H9 (cell line): ENCODE results near the gene SORBS1. TPM values are rescaled to one million over a fixed set of nuclear protein-coding genes. Genes with fewer than 3 reads are reported as not detected.

ENCODE experiments used
- DNase-seq: peaks from one replicate; pipeline ENCODE4 v3.0.0-alpha.2; 2017
- H2AFZ ChIP-seq: one replicate; pipeline ENCODE4 v1.6.1; 2013; ENCODE audit warnings: mild to moderate bottlenecking, low read length, control low read depth, moderate library complexity
- H2AK5ac ChIP-seq: 2 replicates; pipeline ENCODE4 v1.6.1; 2013; ENCODE audit warnings: low read length, control low read depth, mixed read lengths; ENCODE audit not compliant: insufficient read length
- H2BK120ac ChIP-seq: one replicate; pipeline ENCODE4 v1.6.1; 2013; ENCODE audit warnings: low read depth, mild to moderate bottlenecking, low read length, control low read depth, inconsistent platforms; ENCODE audit not compliant: poor library complexity, severe bottlenecking
- H2BK12ac ChIP-seq: 2 replicates; pipeline ENCODE4 v1.6.1; 2013; ENCODE audit warnings: low read length, control low read depth, mixed read lengths, low read depth; ENCODE audit not compliant: insufficient read length
- H2BK15ac ChIP-seq: 2 replicates; pipeline ENCODE4 v1.6.1; 2013; ENCODE audit warnings: low read depth, low read length, control low read depth
- H2BK20ac ChIP-seq: one replicate; pipeline ENCODE4 v1.6.1; 2013; ENCODE audit warnings: low read depth, mild to moderate bottlenecking, low read length, control low read depth, inconsistent platforms; ENCODE audit not compliant: poor library complexity, severe bottlenecking
- H2BK5ac ChIP-seq: 2 replicates; pipeline ENCODE4 v1.6.1; 2013; ENCODE audit warnings: low read length, control low read depth, mixed read lengths; ENCODE audit not compliant: insufficient read length
- H3K14ac ChIP-seq: 2 replicates; pipeline ENCODE4 v1.6.1; 2013; ENCODE audit warnings: low read length, control low read depth; ENCODE audit not compliant: insufficient read depth
- H3K18ac ChIP-seq: 2 replicates; pipeline ENCODE4 v1.6.1; 2013; ENCODE audit warnings: low read depth, mild to moderate bottlenecking, mixed read lengths, low read length, control low read depth; ENCODE audit not compliant: insufficient read length
- H3K23ac ChIP-seq: 2 replicates; pipeline ENCODE4 v1.6.1; 2013; ENCODE audit warnings: low read length, control low read depth, mixed read lengths, low read depth; ENCODE audit not compliant: insufficient read length
- H3K23me2 ChIP-seq: 2 replicates; pipeline ENCODE4 v1.6.1; 2013; ENCODE audit warnings: low read depth, mild to moderate bottlenecking, mixed read lengths, low read length, control low read depth; ENCODE audit not compliant: insufficient read length, poor library complexity, severe bottlenecking
- H3K27ac ChIP-seq: 2 replicates; pipeline ENCODE4 v1.5.1; 2013; ENCODE audit warnings: low read length, control low read depth, mixed read lengths, low read depth; ENCODE audit not compliant: insufficient read length
- H3K27me3 ChIP-seq: 2 replicates; pipeline ENCODE4 v1.6.1; 2013; ENCODE audit warnings: low read length, control low read depth, inconsistent platforms; ENCODE audit not compliant: insufficient read depth
- H3K4ac ChIP-seq: 2 replicates; pipeline ENCODE4 v1.6.1; 2013; ENCODE audit warnings: low read depth, mild to moderate bottlenecking, control low read depth, inconsistent platforms, low read length, moderate library complexity
- H3K4me1 ChIP-seq: 2 replicates; pipeline ENCODE4 v1.6.1; 2013; ENCODE audit warnings: low read length, control low read depth, inconsistent platforms; ENCODE audit not compliant: insufficient read depth
- H3K4me2 ChIP-seq: 2 replicates; pipeline ENCODE4 v1.6.1; 2013; ENCODE audit warnings: low read length, control low read depth, mixed read lengths; ENCODE audit not compliant: insufficient read length, insufficient read depth
- H3K56ac ChIP-seq: 2 replicates; pipeline ENCODE4 v1.6.1; 2013; ENCODE audit warnings: low read depth, mild to moderate bottlenecking, mixed read lengths, low read length, control low read depth; ENCODE audit not compliant: insufficient read length
- H3K79me1 ChIP-seq: 2 replicates; pipeline ENCODE4 v1.6.1; 2013; ENCODE audit warnings: low read depth, mild to moderate bottlenecking, moderate library complexity, low read length, control low read depth, inconsistent platforms; ENCODE audit not compliant: insufficient read depth, poor library complexity, severe bottlenecking
- H3K79me2 ChIP-seq: 2 replicates; pipeline ENCODE4 v1.6.1; 2013; ENCODE audit warnings: low read length, control low read depth, inconsistent platforms; ENCODE audit not compliant: insufficient read depth
- H3K9ac ChIP-seq: 2 replicates; pipeline ENCODE4 v1.6.1; 2013; ENCODE audit warnings: low read length, control low read depth, mixed read lengths; ENCODE audit not compliant: insufficient read length; ENCODE audit errors: extremely low read depth
- H3K9me3 ChIP-seq: one replicate; pipeline ENCODE4 v1.6.1; 2013; ENCODE audit warnings: low read depth, low read length, inconsistent platforms; ENCODE audit not compliant: control insufficient read depth
- H3T11ph ChIP-seq: one replicate; pipeline ENCODE4 v1.6.1; 2013; ENCODE audit warnings: mild to moderate bottlenecking, low read length, control low read depth, inconsistent platforms
- H4K20me1 ChIP-seq: one replicate; pipeline ENCODE4 v1.6.1; 2013; ENCODE audit not compliant: control insufficient read depth, insufficient read length, insufficient read depth
- H4K5ac ChIP-seq: 2 replicates; pipeline ENCODE4 v1.6.1; 2013; ENCODE audit warnings: low read depth, mild to moderate bottlenecking, mixed read lengths, low read length, control low read depth; ENCODE audit not compliant: insufficient read length
- H4K8ac ChIP-seq: replicated peaks from 2 replicates; pipeline ENCODE4 v1.6.1; 2013; ENCODE audit warnings: low read length, control low read depth, mixed read lengths, low read depth; ENCODE audit not compliant: insufficient read length
- H4K91ac ChIP-seq: 2 replicates; pipeline ENCODE4 v1.6.1; 2013; ENCODE audit warnings: low read depth, mild to moderate bottlenecking, moderate library complexity, mixed read lengths, low read length, control low read depth; ENCODE audit not compliant: insufficient read length
- H3K27ac Mint-ChIP-seq, 3 experiments: 2 replicates in 2 of 3; 3 replicates in 1 of 3; pipeline ENCODE4 v1.8.0; 2020 to 2021; ENCODE audit warnings: mixed read lengths in 3 of 3, mild to moderate bottlenecking in 1 of 3, moderate library complexity in 1 of 3
- H3K27me3 Mint-ChIP-seq: 2 replicates; pipeline ENCODE4 v1.8.0; 2021; ENCODE audit warnings: low read depth, mild to moderate bottlenecking, moderate library complexity, mixed read lengths
- H3K36me3 Mint-ChIP-seq, 3 experiments: 2 replicates in 2 of 3; 3 replicates in 1 of 3; pipeline ENCODE4 v1.8.0; 2020 to 2021; ENCODE audit warnings: low read depth in 3 of 3, mixed read lengths in 3 of 3; ENCODE audit not compliant: insufficient read depth in 1 of 3
- H3K4me1 Mint-ChIP-seq, 2 experiments: 2 replicates each; pipeline ENCODE4 v1.8.0; 2020; ENCODE audit warnings: mixed read lengths in 2 of 2
- H3K4me3 Mint-ChIP-seq, 2 experiments: 2 replicates in 1 of 2; 3 replicates in 1 of 2; pipeline ENCODE4 v1.8.0; 2020 to 2021; ENCODE audit warnings: mild to moderate bottlenecking in 2 of 2, mixed read lengths in 2 of 2, moderate library complexity in 1 of 2
- H3K9me3 Mint-ChIP-seq, 2 experiments: 2 replicates in 1 of 2; 3 replicates in 1 of 2; pipeline ENCODE4 v1.8.0; 2020; ENCODE audit warnings: mild to moderate bottlenecking in 2 of 2, mixed read lengths in 2 of 2, moderate library complexity in 1 of 2
- WGBS: extraction: QIAGEN DNeasy Blood & Tissue Kit; methylation state at CpG from one replicate; pipeline ENCODE4 v1.1.7; 2013; ENCODE audit warnings: missing lambda C conversion rate, low lambda C conversion rate, mixed read lengths; ENCODE audit not compliant: insufficient read length; ENCODE audit errors: extremely low coverage; 5-methylcytosine and 5-hydroxymethylcytosine counted together
- total RNA-seq: library from RNA; stranded (reverse); gene quantifications from 2 replicates; pipeline ENCODE4 v1.2.1, GENCODE V29; 2021
- TF ChIP-seq, protein P1 (sequence below): fragments of 200-600 bp; sonication (generic); conservative IDR thresholded peaks from 3 replicates; pipeline ENCODE4 v1.8.0; 2021; ENCODE audit warnings: antibody characterized with exemption, mild to moderate bottlenecking

The SORBS1 gene
- total RNA-seq, 1 experiment from 2014 or later = 24.3 TPM

DNA sequence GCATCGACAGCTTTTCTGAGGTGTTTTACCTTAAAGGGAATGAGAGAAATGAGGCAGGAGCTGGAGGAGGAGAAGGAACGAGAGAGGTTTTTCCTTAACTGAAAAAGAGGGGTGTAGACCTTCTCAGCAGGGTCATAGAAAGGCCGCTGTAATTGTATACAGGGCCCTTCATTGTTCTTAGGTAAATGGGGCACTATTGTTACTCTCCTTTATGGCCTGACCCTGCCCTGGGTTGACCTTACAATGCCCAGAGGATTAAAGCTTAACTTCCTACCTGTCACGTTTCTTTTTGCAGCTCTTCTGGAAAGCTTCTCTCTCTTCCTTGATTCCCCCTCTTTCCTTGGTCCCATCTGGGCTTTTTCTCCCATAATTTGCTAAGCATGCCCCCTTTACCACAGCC lies 256.7 kb downstream of the SORBS1 start:
- Histone ChIP-seq H3K79me2 (no peaks in the 10 kb centered on the region), H3K18ac (no peak overlapping the region), H2BK12ac (no peak overlapping the region), H3K9me3 (no peaks in the 10 kb centered on the region), H3K27me3 (no peaks in the 10 kb centered on the region), H3K4me2 (no peak overlapping the region), H3K27ac (no peak overlapping the region), H2BK20ac (no peak overlapping the region), H3K4me1 (peaks cover 6% of the 10 kb centered on the region), H3K14ac (no peak overlapping the region), H4K5ac (no peak overlapping the region), H3K56ac (no peak overlapping the region), H2AK5ac (no peak overlapping the region), H2BK15ac (no peak overlapping the region), H2BK5ac (no peak overlapping the region), H3T11ph (no peak overlapping the region), H3K4ac (no peak overlapping the region), H4K8ac (no peak overlapping the region), H3K23ac (no peak overlapping the region), H3K79me1 (no peaks in the 10 kb centered on the region), H2AFZ (no peak overlapping the region), H4K91ac (no peak overlapping the region), H2BK120ac (no peak overlapping the region), H4K20me1 (no peaks in the 10 kb centered on the region), H3K23me2 (no peaks in the 10 kb centered on the region), H3K9ac (no peak overlapping the region)
- Mint-ChIP-seq H3K36me3 (no peaks in the 10 kb centered on the region), H3K4me3 (no peak overlapping the region), H3K9me3 (no peaks in the 10 kb centered on the region), H3K4me1 (peaks cover 11 to 13% of the 10 kb centered on the region in 2 experiments), H3K27ac (no peak overlapping the region), H3K27me3 (peaks cover 31% of the 10 kb centered on the region)
- WGBS = no CpG with 5 or more reads among the region's 4 CpGs
- TF ChIP-seq, protein P1, sequence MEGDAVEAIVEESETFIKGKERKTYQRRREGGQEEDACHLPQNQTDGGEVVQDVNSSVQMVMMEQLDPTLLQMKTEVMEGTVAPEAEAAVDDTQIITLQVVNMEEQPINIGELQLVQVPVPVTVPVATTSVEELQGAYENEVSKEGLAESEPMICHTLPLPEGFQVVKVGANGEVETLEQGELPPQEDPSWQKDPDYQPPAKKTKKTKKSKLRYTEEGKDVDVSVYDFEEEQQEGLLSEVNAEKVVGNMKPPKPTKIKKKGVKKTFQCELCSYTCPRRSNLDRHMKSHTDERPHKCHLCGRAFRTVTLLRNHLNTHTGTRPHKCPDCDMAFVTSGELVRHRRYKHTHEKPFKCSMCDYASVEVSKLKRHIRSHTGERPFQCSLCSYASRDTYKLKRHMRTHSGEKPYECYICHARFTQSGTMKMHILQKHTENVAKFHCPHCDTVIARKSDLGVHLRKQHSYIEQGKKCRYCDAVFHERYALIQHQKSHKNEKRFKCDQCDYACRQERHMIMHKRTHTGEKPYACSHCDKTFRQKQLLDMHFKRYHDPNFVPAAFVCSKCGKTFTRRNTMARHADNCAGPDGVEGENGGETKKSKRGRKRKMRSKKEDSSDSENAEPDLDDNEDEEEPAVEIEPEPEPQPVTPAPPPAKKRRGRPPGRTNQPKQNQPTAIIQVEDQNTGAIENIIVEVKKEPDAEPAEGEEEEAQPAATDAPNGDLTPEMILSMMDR = no peak
- DNase-seq = no peak
